ENCODE measurements around the gene PIK3R5.

Gene PIK3R5

DNA sequence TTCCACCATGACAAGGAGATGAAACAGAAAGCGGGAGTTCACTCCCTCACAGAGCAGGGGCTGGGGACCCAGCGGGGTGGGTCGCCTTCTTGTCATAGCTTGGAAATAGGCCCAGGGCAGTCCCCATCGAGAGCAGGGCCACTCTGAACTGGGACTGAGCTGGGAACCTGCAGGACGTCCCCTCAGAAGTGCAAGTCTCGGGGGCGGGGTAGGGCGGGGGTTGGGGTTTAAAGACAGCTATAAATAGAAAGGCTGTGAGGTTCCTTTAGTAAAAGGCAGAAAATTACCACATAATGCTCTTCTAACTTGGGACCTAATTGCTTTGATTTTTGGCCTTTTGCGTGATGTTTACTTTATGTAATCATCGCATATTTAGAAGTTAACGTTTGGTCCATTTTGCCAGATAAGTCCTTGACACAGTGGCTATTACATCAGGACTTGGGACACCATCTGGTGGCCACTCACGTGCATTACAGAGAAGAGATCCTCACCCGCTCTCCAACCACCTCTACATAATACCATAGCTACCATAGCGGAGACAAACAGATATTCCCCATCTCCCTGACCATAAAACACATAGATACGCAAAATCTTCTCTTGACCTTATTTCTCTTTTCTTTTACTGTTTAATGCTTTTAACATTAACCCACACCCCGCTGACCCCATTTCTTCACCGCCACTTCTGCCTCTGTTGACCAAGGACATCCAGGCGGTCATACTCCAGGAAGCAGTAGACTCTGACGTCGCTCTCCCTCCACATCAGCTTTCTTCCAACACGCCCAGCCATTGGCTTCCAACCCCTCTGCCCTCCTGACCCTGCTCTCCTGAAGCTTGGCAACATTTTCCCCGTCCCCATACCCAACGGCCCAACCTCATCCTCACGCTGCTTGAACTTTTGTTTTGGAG lies 70.6 kb downstream of the PIK3R5 start:
- DNase-seq: peak; percentile 60

DNA sequence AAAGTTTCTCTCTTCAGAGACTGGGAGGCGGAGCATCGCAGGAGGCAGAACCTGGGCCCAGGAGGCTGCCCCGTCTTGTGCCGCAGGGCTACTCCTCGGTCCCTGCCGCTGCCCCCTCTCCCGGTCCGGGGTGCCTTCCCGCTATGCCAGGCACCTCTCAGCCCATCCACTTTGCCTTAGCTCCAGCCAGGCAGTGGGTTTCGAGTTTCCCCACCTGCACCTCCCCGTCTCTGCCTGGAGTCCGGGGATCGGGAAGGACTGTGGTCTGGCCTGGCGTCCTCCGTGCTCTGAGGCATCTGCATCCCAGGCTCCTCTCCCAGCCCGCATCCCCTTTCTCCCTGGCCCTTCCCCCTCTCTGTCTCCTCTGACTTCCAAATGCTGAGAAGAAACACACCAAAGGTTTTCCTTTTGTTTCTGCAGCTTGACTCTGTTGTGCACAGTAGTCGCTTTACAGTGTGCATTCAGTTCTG lies 71.3 kb downstream of the PIK3R5 start:
- no peak for DNase-seq

DNA sequence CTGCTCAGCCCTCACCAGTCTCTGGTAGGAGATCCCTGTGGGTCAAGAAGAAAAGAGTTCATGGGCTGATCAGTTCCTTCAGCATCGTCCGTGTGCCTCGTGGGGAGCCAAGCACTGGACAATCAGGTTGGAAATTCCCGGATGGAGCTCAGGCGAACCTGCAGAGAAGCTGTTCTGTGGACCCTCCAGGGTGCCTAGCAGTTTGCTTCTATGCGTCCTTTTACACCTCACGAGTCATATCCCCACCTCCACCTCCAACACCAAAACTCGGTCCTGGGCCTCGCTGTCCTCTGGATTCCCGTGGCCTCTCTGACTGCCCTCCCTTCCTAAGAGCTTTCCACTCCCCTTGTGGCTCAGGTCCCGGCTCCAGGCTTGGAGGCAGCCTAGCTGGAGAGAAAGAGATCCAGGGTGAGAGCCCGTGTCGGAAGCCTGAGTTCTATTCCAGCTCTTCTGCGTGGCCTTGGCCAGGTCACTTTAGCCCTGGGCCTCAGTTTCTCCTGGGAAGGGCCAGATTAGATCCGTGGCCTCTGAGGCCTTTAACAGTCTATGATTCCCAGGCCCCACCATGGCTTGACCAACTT lies 71.8 kb downstream of the PIK3R5 start:
- no peak for DNase-seq

DNA sequence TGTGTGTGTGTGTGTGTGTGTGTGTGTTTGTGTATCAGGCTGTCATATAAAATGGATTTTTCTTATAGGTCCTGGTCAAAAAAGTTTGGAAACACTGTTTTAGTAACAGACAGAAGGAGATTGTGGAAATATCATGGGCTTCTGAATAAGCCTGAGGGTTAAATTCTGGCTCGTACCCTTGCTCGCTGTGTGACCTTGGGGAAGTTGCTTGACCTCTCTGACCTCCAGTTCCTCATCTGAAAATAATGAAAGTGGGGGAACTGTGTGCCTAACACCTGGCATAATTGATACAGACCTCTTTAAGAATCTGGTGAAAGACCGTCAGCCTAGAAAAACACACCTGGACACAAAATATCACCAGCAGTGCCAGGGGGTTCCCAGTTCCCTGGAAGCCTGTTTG lies 72.4 kb downstream of the PIK3R5 start:
- DNase-seq: no peak

DNA sequence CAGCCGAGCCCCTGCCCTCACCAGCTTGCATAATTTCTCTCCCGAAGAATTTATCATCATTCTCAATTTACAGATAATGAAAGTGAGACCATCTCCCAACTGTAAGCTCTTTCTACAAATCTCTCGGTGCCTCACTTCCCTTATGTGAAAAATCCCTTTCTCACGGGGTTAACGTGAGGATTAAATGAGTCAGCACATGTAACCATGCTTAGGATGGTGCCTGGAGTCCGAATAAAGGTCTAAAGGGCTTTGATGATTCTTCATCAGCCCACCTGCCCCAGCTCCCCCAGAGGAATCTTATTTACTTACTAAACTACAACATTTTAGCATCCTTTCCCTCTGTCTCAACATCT lies 73.2 kb downstream of the PIK3R5 start:
- no peak for DNase-seq

DNA sequence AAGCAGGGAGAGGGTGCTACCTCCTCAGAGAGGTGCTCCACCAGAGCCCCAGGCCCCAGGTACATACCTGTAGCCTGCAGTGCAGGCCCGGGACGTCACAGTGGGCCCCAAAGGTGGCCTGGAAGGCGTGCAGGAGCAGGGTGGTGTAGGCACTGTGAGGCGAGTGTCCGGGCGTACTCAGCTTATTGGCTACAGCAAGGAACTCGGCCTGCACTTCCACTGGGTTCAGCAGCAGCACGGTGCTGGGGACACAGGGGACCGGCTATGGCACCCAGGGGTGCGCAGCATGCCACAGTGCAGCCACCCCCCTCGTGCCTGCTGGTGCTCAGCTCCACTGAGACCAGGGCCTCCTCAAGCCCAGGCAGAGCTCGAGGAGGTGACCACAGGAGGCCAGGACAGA lies 74.8 kb downstream of the PIK3R5 start:
- no peak for DNase-seq

DNA sequence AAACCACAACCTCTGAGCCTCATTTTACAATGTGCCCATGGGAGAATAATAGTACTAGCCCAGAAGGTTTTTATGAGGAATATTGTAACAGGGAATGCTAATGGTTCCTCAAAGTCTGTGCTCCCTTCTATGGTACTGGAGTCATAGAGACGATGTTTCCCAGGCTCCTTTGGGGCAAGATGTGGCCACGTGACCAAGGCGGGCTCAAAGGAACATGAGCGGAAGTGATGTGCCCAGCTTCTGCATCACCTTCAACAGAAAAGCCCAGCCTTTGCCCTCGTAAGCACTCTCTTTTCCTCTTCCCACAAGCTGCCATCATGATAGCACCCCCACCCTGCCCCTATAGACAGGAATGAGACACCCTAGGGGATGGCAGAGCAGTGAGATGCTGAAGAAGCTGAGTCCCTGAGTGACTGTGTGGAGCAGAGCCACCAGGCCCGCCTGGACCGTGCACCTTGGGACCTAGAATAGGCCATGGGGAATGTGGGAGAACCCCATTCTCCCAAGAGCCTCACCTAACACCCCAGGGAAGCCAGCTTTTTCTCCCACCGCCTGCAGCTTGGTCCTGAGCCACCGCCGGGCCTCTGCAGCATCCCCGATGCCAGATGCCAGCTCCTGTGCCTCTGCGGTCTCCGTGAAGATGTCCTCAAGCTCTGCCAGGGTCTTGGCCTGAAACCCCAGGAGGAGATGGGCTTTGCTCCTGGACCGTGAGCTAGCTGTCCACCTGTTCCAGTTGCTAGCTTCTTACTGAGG lies 75.9 kb downstream of the PIK3R5 start:
- DNase-seq: no peak

DNA sequence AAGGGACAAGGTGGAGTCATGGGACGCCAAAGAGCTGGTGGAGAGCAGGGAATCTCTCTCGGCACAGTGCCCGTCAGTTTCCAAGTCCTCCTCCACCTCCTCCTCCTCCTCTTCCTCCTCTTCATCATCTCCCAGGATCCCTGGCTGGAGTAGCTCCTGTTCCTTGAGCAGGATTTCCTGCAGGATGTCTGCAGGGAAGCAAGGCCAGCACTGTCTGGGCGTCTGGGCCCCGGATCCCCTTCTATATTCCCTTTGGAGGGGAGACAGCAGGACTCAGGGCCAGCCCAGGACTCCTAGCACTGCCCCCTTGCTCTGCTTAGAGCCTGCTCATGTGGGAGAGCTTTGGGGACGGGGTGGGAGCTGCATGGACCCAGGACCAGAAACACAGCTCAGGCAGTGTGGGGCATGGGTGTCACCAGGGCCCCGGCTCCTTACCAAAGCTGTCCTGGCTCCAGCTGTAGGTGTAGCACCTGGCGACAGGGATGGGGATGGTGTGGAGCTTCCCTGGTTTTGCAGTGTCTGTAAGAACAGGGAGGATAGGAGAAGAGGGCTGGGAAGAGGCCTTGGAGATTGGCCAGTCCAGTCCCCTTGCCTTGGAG lies 76.7 kb downstream of the PIK3R5 start:
- DNase-seq: no peak

DNA sequence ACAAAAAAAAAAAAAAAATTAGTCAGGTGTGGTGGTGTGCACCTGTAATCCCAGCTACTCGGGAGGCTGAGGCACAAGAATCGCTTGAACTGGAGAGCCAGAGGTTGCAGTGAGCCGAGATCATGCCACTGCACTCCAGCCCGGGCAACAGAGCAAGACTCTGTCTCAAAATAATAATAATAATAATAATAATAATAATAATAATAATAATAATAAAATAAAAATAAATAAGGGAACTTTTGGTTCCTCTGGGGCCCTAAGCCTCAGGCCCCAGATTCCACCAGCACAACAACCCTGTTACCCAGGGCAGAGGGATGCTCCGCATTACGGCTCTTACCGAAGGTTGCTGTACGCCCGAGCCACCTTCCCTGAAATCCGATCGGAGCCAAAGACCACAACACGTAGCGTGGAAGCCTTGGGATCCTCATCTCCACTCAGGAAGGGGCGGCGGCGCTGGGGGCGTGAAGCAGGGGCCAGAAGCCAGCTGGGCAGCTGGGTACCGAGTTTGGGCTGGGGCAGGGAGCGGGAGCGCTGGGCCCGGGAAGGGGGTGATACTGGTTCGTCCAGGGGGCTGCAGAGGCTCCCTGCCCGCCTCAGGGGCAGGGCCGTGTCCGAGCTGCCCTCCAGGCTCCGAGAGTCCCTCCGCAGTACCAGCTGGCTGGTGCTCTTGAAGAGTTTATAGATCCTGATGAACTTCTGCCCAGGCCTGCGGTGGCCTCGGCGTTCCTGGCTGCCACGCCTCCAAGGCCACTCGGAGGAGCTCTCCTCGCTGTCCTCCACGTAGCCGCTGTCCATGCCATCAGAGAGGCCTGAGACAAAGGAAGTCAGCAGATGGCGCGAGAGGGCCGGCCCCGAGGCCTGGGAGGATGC lies 77.4 kb downstream of the PIK3R5 start:
- DNase-seq: no peak

DNA sequence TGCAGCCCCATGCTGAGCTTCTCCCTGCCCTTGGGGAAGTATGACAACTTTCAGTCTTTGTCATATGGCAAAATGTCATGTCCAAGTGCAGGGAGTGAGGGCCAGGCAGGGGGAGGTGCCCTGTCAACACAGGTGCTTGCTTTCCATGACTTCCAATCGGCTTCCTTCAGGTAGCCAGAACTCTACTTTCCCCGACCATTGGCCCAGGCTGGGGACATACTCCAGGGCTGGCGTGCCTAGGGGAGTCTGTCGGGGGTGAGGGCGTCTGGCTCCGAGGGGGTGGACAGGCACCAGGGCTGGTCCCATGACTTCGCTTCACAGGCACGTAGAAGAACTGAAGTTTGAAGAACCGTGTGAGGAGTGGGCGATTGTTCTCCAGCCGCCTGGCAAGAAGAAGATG lies 78.2 kb downstream of the PIK3R5 start:
- no peak for DNase-seq

DNA sequence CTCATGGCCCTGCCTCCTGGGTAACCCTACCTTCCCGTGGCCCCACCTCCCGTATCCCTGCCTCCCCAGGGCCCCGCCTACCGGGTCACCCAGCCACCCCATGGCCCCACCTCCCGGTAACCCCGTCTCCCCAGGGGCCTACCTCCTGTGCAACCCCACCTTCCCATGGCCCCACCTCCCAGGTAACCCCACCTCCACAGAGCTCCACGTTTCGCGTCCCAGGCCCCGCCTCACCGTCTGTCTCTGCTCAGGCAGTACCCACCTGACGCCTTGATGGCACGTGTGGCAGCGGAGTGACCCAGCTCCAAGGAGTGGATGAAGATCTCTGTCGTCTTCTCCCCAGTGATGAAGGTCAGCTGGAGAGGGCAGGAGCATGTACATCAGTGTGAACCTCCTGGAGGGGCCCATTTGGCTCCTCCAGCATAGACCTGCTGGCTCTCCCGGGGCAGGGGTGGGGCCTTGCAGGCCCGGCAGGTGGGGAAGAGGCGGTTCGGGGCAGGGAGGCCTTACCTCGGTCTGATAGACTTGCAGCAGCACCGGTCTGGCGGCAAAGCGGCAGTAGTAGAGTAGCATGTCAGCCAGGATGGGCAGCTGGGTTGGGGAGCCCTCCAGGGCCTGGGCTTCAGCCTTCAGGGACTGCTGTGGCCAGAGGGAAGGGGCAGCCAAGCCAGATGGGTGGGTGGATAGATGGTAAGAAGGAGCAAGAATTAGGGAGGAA lies 79.4 kb downstream of the PIK3R5 start:
- no peak for DNase-seq

DNA sequence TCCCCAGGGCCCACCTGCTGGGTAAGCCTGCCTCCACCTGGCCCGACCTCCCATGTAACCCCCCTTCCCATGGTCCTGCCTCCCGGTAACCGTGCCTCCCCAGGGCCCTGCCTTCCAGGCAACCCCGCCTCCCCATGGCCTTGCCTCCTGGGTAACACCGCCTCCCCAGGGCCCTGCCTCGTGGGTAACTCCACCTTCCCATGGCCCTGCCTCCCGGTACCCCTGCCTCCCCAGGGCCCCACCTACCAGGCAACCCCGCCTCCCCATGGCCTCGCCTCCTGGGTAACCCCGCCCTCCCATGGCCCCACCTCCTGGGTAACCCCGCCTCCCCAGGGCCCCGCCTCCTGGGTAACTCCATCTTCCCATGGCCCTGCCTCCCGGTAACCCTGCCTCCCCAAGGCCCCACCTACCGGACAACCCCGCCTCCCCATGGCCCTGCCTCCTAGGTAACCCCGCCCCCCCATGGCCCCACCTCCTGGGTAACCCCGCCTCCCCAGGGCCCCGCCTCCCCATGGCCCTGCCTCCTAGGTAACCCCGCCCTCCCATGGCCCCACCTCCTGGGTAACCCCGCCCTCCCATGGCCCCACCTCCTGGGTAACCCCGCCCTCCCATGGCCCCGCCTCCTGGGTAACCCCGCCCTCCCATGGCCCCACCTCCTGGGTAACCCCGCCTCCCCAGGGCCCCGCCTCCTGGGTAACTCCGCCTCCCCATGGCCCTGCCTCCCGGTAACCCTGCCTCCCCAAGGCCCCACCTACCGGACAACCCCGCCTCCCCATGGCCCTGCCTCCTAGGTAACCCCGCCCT lies 80.1 kb downstream of the PIK3R5 start:
- DNase-seq: peak; percentile 41

DNA sequence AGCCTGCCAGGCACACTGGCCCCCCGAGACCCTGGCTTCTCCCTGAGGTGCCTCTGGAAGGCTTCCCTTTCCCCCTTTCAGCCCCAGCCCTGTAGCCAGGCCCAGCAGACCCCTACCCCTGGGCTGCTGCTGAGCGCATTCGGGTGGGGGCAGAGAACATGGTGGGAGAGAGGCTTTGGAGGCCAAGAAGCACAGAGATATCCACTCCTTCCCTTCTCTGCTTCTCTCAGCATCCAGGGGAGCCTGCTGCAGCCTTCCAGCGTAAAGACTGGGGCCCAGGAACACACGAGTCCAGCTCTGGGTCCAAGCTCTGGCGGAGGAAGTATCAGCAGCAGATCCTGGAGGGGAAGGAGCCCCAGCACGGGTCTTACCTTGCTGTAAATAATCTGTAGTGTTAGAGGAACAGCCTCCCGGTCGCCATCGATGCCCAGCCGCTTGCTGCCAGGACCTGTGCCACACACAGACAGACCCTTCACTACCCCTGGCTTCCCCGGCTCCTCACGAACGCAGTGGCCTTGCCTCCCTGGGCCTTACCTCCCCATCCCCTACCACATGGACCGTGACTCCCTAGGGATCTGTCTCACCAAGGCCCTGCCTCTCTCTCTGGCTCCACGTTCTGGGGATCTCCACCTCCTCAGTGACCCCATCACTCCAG lies 81.0 kb downstream of the PIK3R5 start:
- DNase-seq: no peak

DNA sequence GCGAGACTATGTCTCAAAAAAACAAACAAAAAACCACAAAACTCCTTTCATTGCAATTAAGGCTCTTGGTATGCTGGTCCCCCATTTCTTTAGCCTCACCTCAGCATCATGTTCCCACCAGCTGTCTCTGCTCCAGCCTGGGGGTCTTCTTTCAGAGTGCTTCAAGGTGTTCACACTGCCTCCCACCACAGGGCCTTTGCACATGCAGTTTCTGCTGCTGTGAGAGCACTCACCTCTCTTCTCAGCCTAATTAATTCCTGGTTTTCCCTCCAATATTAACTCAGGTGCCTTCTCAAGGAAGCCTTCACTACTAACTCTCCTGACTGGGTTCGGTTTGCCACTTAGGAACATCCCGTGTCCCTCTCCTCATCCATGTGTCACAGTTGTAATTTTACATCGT lies 82.2 kb downstream of the PIK3R5 start:
- no peak for DNase-seq

DNA sequence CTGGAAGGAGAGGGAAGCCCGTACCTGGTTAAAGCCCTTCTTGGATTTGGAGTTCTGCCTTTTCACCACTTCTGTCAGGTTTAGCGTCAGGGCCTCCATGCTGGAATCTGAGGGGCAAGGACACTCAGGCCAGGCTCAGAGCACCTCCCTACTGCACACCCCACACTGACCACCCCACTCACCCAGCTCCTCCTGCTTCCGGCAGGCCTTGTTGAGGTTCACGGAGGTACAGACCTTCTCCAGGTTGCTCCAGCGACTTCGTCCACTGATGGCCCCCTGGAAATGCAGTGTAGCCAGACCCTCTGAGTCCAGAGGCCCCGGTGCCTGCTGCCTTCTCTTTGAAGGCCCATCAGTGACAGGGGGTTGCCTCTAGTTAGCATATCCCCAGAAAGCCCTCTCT lies 83.9 kb downstream of the PIK3R5 start:
- DNase-seq: no peak

DNA sequence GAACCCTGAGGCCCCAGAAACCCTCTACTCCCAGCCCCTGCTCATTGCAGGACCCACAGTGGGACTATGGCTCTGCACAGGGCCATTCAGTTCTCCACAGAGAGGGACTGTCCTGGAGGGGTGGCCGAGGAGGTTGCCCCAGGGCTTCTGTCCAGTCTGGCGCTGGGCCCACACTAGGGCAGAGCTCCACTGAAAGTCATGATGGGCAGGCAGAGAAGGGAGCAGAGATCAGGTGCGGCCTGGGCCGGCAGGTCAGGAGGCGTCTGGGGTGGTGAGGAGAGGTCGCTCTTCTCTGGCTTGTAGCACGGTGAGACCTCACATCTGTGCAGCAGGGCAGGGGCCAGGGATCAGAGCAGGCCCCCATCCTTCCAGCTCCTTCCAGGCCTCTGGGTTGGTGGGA lies 85.0 kb downstream of the PIK3R5 start:
- no peak for DNase-seq

DNA sequence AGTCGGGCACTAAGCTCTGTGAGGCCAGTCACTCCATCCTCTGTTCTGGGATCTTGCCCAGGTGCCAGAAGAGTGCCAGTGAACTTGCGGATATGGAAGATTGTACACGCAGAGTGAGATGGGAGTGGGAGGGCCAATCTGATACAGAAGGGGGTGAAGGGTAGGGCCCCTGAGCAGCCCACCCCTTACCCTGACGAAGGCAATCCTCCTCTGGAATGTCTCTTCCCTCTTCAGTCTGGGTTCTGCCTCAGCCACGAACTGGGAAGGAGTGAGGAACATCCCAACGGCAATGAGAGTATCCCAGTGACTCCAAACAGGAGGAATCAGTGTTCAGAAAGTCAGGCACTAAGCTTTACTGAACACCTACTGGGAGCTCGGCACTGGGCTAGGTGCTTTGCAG lies 86.1 kb downstream of the PIK3R5 start:
- no peak for DNase-seq

DNA sequence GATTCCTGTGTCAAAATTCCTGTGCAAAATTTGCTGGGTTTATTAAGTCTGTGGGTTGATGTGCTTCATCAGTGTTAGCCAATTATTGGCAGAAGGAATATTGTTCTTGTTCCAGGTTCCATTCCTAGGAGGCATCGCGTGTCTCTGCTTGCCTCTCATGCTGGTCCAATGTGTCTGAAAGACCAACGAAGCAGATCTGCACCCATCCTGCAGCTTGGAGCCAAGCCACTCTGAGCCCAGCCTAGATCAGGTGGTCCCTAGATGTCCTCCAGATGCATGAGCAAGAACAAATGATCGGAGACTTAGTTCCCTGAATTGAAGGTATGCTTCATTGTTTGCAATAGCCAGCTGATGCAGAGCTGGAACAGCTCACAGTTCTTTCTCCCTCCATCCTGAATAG lies 87.5 kb downstream of the PIK3R5 start:
- DNase-seq: no peak

DNA sequence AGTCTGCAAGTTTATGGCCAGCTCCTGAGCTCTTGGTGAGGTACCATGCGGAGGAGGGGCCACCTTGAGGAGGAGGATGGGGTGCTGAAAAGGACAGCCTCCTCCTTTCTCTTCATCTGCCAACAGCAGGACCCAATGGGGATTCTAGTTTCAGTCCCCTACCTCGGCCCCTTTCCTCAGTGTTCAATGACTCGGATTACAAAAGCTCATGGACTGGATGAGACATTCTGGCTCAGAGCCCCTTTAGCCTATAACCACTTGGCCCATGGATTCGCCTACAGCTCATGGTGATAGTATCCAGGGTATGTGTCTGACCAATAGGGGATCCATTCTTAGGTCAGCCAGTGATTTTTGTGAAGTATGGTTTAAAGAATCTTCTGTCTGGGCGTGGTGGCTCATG lies 89.5 kb downstream of the PIK3R5 start:
- DNase-seq: no peak

DNA sequence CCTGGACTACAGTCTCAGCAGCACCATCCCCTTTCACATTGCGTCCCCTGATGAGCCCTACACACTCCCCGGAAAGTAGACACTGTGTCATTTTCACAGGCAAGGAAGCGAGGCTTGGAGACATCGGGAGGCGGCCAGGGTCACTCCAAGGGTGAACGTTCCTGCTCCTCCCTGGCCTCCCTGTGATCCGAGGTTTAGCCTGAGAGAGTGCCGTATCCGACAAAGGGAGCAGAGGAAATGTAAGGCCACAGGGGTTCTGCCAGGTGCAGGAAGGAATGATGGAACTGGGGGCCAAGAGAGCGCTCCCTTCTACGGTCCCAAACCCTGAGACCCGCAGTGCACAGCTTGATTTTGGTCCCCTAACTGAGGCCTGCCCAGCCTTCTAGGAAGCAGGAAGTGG lies 90.1 kb downstream of the PIK3R5 start:
- DNase-seq: no peak

Data from stimulated activated CD4-positive, alpha-beta T cell treated with anti-CD3 and anti-CD28 coated beads, Interleukin-15, amount 100 ng/mL, for 24 hours (primary cell).